MM.1S (cell line): Measurements from ENCODE around the gene MRPS22.

Experiments
- CTCF ChIP-seq: fragments of 300-600 bp; sonication (generic); IDR thresholded peaks from 2 replicates; pipeline ENCODE4 v1.5.1; 2016; ENCODE audit warnings: antibody characterized with exemption, low read length, mixed read lengths
- EZH2 ChIP-seq: fragments of 300-600 bp; sonication (generic); optimal IDR thresholded peaks from 2 replicates; pipeline ENCODE3; 2017; ENCODE audit warnings: low read depth, mild to moderate bottlenecking, antibody characterized with exemption, low read length, mixed read lengths
- EZH2phosphoT487 ChIP-seq: fragments of 300-600 bp; sonication (generic); IDR thresholded peaks from 2 replicates; pipeline ENCODE4 v1.6.1; 2018; ENCODE audit warnings: antibody characterized with exemption, low read length

GRCh38 chr3:139338405-139338804 lies 5.4 kb upstream of the MRPS22 start:
- no peak for TF ChIP-seq CTCF
- TF ChIP-seq EZH2phosphoT487 = no peak
- no peak for TF ChIP-seq EZH2
